Vein endothelial cell (primary cell): ENCODE measurements around the gene CDKL2. TPM values are rescaled to one million over a fixed set of nuclear protein-coding genes. Genes with fewer than 3 reads are reported as not detected.

ENCODE experiments used
- small RNA-seq: library from RNA; depleted of rRNA; stranded (forward); fragments of <200 nt; gene quantifications from one replicate; pipeline ENCODE3, GENCODE V24; 2012
- total RNA-seq: library from RNA; depleted of rRNA; stranded (reverse); fragments of >200 nt; gene quantifications from 2 replicates; pipeline ENCODE4 v1.2.3, GENCODE V29; 2012

The CDKL2 gene
- total RNA-seq, result 0.29 and 0.65 TPM in 2 replicates

DNA sequence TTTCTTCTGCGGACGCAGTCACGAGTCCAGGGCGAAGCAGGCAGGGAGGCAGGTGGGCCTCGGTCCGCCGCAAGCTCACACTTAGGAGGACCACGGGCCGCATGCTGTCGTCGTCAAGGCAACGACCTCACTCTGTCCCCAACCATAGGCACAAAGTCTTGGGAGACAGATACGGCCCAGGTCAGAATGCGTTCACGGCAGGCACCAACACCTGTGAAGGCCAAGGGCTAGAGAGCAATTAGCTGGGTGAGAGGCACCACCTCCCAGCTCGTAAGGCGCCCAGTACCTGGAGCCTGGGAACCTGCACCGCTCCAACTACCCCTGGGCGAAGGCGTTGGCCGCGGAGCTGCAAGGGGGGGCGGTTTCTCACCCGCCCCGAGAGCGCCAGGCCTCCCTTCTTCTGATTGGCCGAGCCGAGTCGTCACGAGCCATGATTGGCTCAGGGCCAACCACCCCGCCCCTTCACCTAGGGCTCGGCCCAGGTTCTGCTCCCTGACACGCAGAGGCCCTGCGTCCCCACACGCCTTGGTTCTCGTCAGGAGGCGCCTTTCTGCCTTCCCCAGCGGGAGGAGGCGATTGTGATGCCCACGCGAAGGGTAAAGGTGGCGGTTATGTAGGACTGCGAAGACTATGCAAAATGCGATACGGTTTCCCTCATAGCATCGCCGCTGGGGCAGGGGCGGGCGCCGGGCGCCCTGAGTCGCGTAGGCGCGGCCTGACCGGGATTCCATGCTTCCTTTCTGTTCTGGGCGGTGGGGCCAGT lies at the start of gene CDKL2:
Gene CDKL2 (minus strand): TSS at position 355 of the 763 bp plus-strand sequence. CDS start 4,540 bp downstream, outside the sequence.

DNA sequence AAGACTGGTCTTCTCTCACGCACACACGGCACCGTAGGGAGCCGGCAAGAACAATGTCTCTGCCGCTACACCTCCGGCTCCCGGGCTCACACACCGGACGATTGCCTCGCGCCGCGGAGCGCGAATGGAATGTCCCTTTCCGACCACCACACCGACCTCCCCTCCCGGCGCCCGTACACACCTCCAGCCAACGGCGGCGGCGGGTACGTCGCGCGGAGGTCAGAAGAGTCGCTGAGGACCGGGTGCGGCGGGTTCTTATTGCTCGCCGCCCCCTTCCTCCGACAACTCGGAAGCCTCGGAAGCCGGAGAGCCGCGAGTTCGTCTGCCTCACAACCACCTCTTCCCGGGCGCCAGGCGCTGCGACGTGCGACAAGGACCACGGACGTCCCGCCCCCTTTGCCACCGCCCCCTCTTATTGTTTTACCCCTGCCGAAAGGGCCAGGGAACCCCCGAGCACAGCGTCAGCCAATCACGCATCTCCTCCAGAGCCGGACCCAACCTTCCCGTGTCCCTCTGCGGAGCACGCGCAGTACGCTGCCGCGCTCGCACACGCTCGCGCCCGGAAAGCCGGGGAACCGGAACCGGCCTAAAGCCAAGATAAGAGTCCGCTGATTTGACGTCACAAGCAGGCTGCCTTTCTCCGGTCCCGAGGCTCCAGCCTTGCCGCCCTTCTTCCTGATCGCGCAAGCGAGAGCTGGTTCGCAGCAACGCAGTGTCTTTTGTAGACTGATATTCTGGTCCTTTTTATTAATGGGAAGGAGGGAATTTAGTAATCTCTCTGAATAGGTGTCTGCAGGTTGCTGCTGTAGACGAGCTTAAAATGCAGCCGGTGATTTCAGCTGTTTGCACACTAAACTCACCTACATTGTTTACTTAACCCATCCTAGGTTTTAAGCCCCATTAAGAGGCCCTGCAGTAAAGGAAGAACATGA lies 43.0 kb upstream of the CDKL2 start, which contains the start of gene G3BP2:
Gene G3BP2 (minus strand): TSS at position 385 of the 932 bp plus-strand sequence. CDS start 11,386 bp downstream, outside the sequence.

DNA sequence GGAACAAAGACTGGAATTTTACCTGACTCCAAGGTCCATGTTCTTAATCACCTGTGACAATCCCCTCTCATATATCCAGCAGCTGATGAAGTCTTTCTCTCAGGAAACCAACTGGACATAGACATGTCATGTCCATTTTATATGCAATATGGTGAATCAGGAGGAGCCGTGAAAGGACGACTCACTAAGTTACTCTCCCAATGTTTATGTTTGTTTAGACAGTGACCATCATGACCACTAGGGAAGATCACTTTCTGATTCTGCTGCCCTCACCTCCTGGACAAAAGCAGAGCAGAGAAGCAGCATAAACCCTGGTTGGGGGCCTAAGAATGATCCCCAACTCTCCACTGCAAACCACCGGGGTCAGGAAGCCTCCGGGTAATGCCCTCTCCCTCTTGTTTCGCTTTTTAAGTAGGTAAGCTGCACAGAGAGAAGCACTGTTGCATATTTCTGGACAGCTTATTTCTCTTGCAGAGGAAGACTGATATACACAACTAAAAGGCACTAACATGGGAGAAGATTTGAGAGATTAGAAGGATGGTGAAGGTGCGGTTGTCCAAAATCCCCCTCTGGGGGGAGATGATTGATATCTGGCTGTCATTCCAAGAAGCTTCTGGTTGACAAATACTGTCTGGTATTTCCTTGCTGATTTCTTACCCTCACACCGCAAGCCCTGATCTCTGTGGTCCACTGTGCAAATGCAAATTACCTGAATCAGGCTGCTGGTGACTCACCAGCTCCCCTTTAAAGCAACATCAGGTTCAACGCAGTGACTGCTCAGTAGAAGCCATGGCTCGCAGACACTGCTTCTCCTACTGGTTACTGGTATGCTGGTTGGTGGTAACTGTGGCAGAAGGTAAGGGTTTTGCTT lies 74.8 kb downstream of the CDKL2 start, which contains the start of gene ODAPH:
Gene ODAPH (plus strand): TSS at position 773 of the 871 bp plus-strand sequence. CDS start 17 bp downstream, at position 790.

Small RNA genes within 50 kb of the gene (small RNA-seq; reads per million reads assigned to genes)
- not detected for gene RF00019

Other genes with a start within 250 kb of the CDKL2 start
- 30.7 and 40.3 TPM in 2 replicates for gene RCHY1, start 116.1 kb downstream of the CDKL2 start, total RNA-seq
- gene THAP6, start 116.1 kb downstream of the CDKL2 start, total RNA-seq, result 6.9 and 9.0 TPM in 2 replicates
- not detected in 2 replicates for gene ODAPH, start 74.5 kb downstream of the CDKL2 start, total RNA-seq
- gene G3BP2, start 42.9 kb upstream of the CDKL2 start, total RNA-seq, result 220 and 229 TPM in 2 replicates
- 86.8 and 88.8 TPM in 2 replicates for gene USO1, start 94.0 kb upstream of the CDKL2 start, total RNA-seq